T1000 (cell line): Measurements from ENCODE around the gene ERI3.

Experiments used
- DNase-seq: peaks from one replicate; lab custom pipeline; 2025; ENCODE audit warnings: mixed read lengths; lab: John Stamatoyannopoulos, UW

Gene ERI3

DNA sequence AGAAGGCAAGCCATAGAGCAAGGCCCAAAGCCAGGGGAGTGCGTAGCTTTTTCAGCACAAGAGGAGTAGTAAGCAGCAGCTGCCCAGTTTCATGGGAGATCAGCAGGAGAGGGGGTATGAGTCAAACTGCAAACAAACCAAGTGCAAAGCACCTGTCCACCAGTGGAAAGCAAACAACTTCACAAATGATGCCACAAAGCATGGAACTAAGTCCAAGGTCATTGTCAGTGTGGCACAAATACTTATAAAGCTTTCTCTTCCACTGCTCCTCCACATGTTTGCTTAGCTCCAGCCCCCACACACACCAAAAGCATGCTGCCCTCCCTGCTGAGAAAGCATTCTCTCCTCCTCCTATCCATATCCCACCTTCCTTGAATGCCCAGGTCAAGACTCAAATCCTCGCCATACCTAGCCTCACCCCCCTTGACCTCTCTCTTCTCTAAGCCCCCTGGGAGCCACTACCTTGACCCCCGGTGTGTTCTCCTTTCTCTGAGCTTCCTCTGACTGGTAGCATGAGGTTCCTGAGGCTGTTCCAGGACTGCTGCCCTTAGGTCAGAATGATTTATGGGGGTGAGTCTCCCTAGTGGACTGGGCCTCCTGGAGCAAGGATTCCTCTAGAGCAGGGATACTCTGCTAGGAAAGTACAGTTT is 71.4 kb downstream of the ERI3 start:
- no peak for DNase-seq

DNA sequence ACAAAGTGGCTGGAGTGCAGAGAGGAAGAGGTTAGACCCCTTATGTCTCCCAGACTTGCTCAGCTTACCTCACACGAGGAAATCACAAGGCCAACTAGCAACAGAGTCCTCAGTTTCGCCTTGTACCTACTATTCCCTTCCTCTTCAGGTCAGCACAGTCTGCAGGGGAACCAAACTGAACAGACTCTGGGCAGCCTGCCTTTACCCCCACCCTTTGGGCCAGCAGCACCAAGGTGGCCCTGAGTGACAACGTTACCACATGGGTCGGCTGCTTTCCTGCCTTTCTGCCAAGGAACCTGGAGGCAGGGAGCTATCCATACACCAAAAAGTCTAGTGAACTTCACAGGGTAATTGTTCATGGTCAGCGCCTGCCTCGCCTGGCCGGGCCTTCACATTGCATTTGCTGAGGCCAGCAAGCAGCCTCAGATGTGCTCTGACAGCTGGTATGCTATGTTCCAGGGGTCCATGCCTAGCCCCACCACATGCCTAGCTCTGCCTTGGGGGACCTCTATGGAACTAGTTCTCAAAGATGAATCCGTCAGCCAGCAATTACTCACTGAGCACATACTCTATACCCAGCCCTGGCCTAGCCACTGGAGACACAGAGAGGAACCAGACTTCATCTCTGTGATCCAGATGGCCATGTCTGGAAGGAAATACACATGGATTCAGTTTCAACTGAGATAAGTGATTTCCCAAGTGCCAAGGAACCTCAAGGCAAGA is 72.2 kb downstream of the ERI3 start:
- no peak for DNase-seq

DNA sequence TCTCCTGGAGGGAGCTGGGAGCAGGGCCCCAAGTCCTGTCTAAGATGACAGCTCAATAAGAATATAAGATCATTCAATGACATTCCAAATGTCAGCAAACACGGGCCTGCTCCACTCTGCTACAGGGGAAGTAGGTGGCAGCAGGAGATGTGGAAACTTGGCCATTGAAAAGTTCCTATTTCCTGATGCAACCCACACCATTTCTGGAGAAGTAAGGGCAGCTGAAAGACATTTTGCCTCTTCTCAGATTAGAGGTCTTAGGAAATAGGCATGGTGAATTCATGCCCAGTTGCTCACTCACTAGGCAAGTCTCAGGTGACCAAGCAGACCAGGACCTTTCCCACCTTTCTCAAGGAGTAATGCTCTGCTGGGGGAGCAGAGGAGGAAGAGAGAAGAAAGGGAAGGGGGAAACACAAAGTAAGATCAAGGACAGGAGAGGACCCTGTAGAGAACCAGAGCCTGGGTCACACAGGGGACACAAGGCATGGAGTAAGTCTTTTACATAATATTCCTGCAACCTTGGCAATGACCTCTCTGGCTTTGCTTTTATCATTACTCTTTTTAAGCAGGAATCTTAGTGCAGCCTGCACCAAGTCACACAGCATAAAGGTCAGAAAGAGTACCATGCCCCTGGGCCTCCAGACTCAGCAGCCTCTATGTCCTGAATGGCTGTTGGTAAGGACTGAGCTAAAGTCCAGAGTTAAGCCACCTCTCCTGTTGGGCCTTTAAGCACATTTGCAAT is 72.9 kb downstream of the ERI3 start:
- no peak for DNase-seq

DNA sequence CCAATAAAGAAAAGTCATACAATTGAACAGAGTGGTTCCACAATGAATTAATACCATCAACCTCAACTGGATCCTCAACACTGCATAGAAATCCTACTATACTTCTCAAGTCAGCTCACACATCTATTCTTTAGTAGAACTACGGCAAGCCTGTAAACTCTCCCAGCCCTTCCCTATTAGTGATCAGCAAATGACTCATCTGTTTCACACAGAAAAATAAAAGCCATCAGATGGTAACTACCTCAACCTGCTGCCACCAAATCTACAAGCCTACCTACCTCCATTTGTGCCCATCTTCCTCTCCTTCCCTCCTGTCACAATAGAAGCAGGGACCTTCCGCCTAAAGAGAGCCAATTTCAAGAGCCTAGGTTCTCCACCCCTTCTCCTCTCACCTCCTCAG is 78.2 kb downstream of the ERI3 start:
- DNase-seq, result no peak

DNA sequence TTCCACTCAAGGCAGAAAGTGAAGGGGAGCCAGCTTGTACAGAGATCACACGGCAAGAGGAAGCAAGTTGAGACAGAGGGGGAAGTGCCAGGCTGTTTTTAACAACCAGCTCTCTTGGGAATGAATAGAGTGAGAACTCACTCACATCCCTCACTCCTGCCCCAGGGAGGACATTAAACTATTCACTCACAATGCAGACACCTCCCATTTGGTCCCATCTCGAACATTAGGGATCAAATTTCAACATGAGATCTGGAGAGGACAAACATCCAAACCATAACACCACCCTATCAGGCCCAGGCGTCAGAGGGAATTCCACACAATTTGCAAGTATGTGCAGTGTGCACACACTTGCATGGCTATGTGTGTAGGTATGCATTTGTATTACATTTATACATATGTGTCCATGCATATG is 79.1 kb downstream of the ERI3 start:
- DNase-seq, result no peak

DNA sequence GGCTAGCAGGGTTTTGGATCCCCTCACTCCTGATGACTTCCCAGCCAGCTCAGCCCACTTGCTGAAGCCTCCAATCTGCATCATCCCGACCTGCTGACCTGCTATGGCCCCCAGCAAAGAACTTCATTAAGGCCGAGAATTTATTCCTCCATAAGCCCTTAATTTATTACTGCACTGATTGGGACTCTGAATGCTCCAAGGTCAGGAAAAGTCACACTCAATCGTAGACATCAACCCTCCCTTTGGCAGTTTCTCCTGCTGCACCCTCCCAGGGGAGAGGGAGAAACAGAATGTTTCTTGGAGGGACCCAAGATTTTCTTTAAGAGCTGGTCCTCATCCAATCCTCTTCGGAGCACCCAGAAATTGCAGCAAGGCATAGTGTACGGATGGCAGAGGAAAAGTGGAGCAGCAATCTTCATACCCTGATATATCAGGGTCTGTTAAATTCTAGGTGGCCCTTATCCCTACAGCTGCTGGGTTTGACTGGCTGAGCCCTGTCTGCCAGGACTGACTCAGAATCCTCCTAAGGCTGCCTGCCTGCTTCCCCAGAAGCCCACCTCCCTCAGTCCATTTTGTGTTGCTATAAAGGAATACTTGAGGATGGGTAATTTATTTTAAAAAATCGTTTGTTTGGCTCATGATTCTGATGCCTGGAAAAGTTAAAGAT is 79.6 kb downstream of the ERI3 start:
- DNase-seq, result no peak

DNA sequence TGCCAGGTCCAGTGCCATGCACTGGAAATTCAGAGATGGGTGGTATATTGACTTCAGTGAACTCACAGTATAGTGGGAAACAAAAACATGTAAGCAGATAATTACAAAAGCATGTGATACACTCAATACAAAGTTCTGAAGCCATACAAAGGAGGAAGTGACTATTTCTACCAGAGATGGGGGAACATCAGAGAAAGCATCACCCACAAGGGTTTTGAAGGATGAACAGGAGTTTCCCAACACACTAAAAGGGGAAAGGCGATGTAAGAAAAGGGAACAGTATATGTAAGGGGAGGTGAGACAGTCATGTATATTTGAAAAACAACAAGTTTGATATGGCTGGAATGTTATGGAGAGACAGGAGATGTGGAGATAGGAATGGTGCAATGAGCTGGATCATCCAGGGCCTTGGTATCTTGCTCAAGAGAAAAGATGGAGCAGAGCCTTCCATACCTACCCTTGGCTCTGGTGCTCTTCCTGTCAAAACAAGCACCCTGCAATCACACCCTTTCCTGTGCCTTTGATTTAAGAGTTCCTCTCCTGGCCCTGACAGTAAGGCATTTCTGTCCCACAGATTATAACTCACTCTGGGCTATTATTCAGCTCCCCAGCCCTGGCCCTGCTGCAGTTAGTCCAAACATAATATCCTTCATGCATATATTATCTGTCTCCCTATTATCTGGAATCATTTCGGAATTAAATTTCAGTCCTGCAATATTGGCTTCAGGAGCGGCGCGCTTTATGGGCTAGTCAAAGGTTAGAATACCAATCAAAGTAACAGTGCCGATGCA is 81.3 kb downstream of the ERI3 start:
- DNase-seq, result no peak

DNA sequence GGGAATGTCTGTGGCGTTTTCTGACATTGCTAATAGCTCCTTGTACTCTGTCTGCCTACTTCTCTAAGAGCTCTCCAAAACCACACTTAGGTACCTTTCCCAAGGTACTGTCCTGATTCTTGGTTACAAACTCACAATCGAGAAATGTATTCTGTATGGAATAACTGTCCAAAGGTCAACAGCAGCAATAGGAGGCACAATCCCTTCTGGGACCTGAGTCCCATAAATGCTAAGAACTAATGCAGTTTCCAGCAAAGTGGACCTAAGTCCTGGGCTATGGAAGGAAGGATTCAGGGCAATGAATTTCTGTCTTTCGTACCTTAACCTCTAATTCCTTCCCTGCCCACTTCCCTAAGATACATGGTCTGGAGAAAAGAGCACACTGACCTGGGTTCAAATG is 82.1 kb downstream of the ERI3 start:
- no peak for DNase-seq

DNA sequence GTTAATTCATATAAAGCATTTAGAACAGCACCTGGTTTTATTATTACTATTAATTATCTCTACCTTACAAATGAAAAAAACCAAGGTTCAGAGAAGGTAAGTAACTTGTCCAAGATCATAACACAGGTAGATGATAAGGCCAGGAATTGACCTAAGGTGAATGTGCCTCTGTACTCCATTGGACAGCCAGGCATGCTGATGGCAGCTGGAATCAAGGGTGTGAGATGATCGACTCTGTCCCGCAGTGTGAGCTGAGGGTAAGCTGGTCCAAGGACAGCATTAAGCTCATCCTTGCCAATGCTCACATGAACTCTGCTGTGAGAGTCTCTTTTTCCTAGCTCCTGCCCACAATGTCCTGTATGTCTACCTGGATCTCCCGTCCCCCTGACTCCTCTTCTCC is 83.4 kb downstream of the ERI3 start:
- DNase-seq, result no peak

DNA sequence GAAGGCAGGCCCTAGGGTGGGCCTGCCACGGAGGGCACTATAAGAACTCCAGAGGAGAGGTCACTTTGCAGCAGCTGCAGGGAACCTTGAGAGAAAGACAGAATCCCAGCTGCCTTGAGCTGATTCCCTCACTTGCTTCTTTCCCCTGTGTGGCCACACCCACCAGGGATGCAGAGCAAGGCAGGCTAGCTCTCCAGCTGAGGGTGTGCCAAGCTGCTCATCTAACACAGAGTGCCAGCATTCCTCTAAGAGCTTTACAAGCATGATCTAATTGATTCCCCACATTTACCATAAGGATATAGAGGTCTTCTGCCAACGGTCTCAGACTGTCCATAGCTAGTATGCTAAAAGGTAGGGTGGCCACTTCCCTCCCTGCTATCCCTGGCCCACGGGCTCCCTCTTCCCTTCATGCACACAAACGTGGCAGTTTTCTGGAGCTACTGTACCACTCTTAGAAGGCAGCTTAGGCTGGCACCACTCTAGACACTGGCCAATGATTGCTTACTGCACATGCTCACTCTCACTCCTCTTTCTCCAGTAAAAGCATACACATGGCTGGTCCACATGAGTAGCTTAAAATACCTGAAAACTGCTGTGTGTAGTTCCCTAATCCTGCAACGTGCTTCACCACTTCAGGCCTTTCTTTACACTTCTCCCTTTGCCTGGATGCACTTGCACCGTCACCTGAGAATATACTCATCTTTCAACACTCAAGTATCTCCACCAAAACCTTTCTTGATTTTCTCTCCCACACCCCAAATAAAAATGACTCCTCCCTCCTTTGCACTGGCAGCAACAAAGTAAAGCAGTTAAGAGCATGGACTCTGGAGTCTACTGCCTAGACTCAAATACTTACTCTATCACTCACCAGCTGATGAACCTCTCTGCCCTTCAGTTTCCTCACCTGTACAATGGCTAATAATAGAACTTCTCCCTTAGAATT is 84.1 kb downstream of the ERI3 start:
- DNase-seq, result no peak

DNA sequence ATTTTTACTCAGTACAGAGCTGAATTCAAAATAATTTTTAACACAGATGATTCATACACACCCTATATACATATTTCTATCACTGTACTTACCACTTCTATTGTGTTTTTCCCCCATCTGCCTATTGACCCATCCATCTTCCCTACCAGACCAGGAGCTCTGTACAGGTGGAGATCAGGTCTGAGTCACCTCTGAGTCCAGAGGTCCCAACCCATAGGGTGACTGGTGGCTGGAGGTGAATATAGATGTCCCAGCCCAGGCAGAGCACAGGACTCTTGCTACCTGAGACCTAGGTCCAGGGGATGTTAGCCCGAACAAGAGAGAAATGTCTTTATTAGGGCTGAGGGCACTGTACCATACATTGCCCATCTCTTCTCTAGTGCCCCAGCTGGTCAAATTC is 87.0 kb downstream of the ERI3 start:
- DNase-seq, result no peak

DNA sequence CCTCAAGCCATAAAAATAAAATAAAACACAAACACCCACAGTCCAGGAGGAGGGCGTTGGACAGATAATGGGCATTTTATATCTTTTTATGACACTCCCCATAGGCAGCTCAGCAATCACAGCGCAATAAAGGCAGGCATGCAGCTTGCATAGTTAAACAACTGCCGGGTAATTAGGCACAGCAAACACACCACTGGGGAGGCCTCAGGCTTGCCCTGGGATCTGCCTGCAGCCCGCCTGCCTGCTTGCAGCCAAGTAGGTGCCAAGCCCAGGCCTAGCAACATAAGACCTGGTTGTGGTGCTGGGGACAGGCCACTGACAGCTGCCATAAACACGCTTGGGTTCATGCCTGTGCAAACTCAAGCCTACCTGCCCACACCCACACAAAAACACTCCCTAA is 87.6 kb downstream of the ERI3 start:
- no peak for DNase-seq

DNA sequence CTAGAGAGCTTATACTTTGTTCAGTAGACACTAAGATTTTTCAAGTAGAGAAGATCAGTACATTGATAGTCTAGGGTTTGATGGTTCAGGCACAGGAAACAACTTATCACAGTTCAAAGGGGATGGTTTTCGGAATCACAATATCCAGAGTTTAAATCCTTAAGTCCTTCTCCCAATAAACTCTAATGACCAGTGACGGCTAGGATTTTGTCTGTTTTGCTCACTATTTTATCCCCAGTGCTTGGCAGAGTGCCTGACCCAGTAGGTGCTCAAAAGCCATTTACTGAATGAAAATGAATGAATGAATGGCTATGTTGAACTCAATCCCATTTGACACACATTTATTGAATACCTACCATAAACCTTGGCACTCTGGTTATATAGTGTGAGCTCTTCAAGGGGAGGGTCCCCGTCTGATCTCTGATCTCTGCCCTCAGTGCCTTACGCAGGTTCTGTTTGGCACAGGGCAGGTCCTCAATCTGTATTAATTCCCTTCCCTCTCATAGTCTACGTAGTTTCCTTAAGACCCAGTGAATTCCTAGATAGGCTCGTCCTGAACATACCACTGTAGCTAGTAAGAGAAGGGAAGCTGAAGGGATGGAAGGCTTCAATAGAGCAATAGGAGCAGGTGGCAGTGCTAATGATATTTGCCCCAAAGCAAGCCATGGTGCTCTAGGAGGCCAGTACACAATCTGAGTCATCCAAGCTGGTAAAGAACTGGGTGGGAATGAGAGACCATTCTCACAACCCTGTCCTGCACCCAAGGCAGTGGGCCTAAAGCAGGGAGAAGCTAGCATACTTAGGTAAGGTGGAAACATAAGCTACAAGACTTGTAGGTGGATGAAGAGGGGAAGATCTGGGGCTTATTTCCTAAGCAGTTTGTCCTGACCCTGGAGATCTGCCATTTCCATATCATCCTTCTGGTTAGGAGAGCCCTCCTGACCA is 88.4 kb downstream of the ERI3 start:
- DNase-seq, result no peak

DNA sequence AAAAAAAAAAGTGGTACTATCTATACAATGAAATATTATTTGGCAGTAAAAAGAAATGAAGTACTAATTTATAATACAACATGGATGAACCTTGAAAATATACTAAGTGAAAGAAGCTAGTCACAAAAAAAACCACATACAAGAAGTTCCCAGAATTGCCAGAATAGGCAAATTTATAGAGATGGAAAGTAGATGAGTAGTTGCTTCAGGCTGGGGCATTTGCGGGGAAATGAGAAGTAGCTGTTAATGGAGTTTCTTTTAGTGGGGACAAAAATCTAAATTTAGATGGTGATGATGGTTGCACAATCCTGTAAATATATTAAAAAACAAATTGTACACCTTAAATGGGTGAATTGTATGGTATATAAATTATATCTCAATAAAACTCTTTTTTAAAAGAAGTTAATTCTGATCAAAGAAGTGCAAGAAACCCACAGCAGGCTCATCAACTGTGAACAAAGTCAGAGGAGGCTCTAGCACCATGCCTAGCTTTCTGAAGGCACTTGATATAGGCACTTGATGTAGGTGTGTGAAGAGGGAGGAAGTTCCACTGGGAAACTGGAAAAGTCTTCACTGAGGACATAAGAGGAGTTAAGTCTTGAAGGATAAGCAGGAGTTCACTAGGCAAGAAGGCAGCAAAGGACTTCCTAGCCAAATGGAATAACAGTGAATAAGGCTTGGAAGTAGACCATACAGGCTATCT is 89.2 kb downstream of the ERI3 start:
- DNase-seq, result no peak

DNA sequence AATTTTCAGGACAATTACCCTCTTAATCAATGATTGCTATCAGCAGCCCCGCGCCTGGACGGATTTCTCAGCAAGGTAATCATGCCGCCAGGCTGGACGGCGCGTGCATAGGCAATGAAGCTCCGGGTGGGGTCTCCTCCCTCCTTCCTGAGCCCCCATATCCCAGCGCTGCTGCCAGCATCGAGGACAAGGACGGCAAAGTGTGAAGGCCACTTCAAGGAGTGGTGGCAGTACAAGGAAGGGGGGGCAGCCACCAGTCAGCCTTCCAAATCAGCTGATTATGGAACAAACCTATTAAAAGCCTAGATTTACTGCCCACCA is 90.6 kb downstream of the ERI3 start:
- no peak for DNase-seq

DNA sequence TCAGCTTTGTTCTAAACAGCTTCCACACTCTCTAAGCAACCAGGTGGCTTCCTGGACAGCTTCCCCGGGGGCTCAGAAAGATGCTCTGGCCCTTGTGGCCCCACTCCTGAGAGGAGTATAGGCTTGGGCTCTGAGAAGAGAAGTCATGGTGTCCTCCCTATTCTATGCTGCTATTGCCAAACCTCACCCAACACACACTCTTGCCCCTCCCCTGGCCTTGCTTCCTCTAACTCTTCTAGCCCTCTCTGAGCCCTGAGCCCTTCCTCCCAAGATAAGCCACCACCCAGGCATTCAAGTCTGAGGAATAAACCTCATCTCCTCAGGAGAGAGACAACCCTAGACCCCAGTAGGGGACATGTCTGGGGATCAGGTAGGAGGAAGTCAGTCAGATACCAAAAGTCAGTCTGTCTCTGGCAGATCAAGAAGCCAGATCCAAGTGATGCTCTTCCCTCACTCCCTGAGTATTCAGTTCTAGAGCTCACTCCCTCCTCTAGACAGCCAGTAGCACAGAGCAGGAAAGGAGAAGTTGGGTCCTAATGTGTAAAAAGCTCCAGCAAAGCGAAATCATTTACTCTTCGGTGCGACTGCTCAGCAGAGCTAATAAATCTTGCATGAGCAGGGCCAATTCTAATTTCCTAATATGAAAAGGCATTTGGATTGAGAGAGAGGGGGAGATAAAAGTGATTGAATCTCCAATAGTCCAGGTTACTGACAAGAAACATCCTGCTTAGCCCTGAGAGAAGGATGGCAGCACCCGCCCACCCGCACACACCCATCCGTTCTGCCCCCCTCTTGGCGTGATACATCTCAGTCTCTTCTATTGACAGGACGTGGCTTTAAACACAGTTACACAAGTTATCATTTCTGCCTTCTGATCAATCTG is 91.2 kb downstream of the ERI3 start:
- DNase-seq, result no peak

DNA sequence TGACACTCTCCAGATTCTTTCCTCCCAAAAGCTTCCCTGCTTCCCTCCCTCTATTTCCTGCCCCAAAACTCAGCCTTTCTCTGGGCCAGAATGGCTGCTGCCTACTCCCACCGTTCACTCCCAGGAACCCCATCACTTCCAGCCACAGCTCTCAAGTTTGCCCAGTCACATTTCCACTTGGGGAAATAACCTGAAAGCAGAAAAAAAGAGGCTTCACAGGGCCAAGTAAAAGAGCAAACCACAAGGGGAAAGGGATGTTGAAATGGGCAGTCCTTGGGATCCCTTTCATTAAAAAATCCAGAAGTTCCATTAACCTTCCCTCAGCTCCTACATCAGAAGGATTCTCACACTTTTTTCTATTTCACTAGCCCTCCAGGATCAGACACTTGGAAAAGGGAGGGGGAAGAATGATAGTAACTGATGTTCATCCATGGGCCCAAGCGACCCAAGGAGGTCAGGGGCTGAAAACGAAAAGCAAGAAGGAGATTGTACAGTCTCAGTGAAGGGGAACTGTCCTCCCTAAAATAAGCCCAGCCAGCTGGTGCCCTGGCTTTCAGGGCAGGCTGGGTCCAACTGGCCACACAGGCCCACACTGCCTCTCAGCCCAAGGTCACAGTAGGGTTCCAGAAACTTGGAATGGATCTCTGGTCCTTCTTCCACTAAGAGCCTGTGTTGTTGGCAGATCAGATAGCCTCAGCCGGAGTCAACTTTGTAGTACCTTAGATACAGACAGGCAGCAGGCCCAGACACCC is 92.1 kb downstream of the ERI3 start:
- no peak for DNase-seq
